Measurements from ENCODE around the gene PFDN1. TPM values are rescaled to one million over a fixed set of nuclear protein-coding genes. Genes with fewer than 3 reads are reported as not detected.
"Not testable (repeated sequence)": the region's sequence is repeated elsewhere in the genome, so short reads cannot be mapped to it uniquely, and the experiment has no call there.

Gene PFDN1
- total RNA-seq, 1 donor from 2014 or later: 28.7 TPM

GRCh38 chr5:140213370-140213983 lies 89.4 kb downstream of the PFDN1 start:
- no peak for DNase-seq

- no peak for DNase-seq
Measured at GRCh38 chr5:140208065-140208464, 94.8 kb downstream of the PFDN1 start.

- no peak for DNase-seq
Measured at GRCh38 chr5:140207250-140207964, 95.5 kb downstream of the PFDN1 start.

GRCh38 chr5:140205952-140206351 lies 96.9 kb downstream of the PFDN1 start:
- no peak for DNase-seq

DNA sequence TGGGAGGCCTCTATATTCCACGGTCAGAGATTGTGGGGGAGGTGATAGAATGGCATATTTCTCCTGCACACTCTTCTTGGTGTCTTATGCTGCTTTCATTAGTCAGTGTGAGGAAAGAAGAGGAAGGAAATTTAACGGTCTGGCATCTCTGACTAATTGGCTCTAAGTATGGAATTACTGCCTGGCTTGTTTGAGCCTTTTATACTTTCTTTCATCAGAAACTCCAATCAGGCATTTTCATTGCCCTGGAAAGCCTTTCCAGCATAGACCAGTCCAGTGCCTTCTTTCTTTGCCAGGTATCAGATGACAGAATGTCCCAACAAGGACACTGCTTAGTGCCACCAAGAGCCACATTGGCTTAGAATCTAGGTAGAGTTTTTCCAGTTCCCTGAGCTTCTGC lies 97.7 kb downstream of the PFDN1 start:
- no peak for DNase-seq

DNA sequence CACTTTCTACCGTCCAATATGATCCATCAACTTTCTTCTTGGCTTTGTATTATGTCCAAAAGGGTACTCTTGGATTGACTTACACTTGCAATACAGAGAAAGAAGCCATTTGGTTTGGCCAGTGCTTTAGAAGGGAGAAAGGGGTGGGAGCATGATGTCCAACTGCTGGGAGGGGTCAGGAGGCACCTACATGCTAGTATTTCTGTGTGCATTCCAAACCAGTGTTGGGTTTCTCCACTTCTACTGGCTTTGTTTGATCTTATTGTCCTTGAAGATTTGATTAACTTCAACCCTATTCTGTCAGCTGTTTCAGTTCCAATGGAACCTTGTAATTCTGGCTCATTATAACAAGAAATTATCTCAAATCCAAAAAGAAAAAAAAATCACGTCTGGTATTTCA lies 100.3 kb downstream of the PFDN1 start:
- no peak for DNase-seq

DNA sequence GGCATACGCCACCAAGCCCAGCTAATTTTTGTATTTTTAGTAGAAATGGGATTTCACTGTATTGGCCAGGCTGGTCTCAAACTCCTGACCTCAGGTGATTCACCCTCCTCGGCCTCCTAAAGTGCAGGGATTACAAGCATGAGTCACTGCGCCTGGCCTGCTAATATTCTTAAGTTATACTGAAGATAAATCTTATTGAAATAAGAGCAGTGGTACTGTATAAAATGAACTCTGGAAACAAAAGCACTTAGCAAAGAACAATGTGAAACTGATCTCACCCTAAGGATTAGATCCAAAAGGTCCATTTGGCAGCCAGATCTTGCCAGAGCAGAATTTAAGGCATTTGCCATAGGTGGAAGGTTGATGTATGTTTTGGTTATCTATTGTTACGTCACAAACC lies 100.8 kb downstream of the PFDN1 start:
- DNase-seq: no peak

GRCh38 chr5:140198915-140199314 lies 104.0 kb downstream of the PFDN1 start:
- not testable (repeated sequence) for DNase-seq

DNA sequence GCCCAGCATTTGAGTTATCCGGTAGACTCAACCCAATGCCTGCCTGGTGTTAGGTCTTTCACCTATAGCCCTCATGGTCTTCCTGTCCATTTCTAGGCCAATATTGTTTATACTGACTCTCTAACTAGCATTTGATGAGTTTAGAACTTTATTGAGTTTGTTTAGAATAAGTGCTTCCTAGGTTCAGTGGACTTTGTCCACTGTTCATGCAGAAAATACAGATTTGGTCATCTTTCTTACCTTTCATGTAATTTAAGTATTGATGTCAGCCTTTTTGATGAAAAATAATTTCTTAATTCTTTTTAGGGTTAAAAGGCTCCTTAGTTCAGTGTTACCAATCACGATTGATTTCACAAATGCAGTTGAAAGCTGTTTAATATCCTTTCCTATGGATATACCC lies 105.9 kb downstream of the PFDN1 start:
- no peak for DNase-seq

DNA sequence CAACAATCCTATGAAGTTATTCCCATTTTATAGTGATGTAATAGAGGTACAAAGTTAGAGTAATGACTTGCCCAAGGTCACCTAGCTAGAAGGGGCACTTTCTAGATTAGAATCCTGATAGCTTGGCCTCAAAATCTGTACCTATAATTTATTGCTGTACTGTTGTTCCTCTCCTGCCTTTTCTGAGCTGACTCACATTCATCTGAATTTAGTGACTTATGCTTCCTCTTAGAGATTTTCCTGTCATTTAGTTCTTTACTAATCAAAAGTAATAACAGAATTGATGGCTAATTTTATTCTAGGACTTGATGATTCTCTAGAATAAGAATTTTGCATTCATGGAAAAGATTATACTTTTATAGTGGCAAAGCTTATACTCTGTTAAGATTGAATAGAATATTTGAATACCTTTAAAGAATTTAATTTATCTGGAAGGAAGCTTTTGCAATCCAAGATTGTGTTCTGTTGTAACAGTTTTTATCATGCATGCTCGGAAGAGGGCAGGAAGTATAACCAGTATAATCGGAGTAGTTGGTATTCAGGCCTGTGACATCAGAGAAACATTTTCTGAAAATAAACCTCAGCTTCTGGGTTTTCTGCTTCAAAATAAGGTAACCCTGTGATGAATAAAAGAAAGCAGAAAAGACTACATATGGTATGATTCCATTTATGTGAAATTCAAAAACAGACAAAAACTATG lies 106.6 kb downstream of the PFDN1 start:
- no peak for DNase-seq

Other genes with a start within 250 kb of the PFDN1 start
- gene PURA, start 189.0 kb downstream of the PFDN1 start, total RNA-seq: 13.5 TPM
- 10.9 TPM for gene IGIP, start 177.2 kb downstream of the PFDN1 start, total RNA-seq
- gene CYSTM1, start 127.9 kb downstream of the PFDN1 start, total RNA-seq: 13.0 TPM
- 16.7 TPM for gene HBEGF, start 43.5 kb upstream of the PFDN1 start, total RNA-seq
- not detected for gene SLC4A9, start 57.1 kb upstream of the PFDN1 start, total RNA-seq
- gene ANKHD1, start 98.7 kb upstream of the PFDN1 start, total RNA-seq: 132 TPM
- 1.3 TPM for gene EIF4EBP3, start 244.6 kb upstream of the PFDN1 start, total RNA-seq

All from skin of body (tissue), 2 donors.